PFSK-1 (cell line): ENCODE results near the gene PKN2.

Source experiments
- FOXP2 ChIP-seq: optimal IDR thresholded peaks from 2 replicates; pipeline ENCODE3; 2011; ENCODE audit warnings: borderline replicate concordance, control low read depth, inconsistent platforms; ENCODE audit not compliant: insufficient read depth; ENCODE audit errors: extremely low read length, extremely low read depth
- POLR2AphosphoS5 ChIP-seq: IDR thresholded peaks from 2 replicates; pipeline ENCODE4 v1.6.1; 2012; ENCODE audit warnings: low read depth, mild to moderate bottlenecking, control low read depth, low read length, moderate library complexity
- SIN3A ChIP-seq: IDR thresholded peaks from 2 replicates; pipeline ENCODE4 v1.6.1; 2012; ENCODE audit warnings: mild to moderate bottlenecking, low read length, moderate library complexity, borderline replicate concordance; ENCODE audit not compliant: insufficient read depth
- TAF1 ChIP-seq: IDR thresholded peaks from 2 replicates; pipeline ENCODE4 v1.6.1; 2012; ENCODE audit warnings: low read length, control low read depth, borderline replicate concordance; ENCODE audit not compliant: insufficient read depth
- TF ChIP-seq, protein P1 (sequence below), 2 experiments: IDR thresholded peaks; 2 replicates each; pipeline versions ENCODE4 v1.6.1 to v1.8.0; 2011 to 2012; ENCODE audit warnings: low read depth in 2 of 2, low read length in 2 of 2, control low read depth in 1 of 2, inconsistent platforms in 1 of 2, mild to moderate bottlenecking in 1 of 2, moderate library complexity in 1 of 2; ENCODE audit not compliant: insufficient read depth in 1 of 2

The PKN2 gene

DNA sequence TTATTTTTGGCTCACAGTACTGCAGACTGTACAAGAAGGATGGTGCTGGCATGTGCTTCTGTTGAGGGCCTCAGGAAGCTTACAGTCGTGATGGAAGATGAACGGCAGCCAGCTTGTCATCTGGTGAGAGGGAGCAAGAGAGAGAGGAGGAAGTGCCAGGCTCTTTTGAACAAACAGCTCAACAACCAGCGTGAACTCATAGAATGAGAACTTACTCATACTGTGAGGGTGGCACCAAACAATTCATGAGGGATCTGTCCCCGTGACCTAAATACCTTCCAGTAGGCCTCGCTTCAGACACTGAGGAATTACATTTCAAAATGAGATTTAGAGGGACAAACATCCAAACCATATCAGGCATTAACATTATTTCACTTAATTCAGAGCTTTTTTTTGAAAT lies 84.7 kb downstream of the PKN2 start:
- no peak for TF ChIP-seq SIN3A
- TF ChIP-seq, protein P1, sequence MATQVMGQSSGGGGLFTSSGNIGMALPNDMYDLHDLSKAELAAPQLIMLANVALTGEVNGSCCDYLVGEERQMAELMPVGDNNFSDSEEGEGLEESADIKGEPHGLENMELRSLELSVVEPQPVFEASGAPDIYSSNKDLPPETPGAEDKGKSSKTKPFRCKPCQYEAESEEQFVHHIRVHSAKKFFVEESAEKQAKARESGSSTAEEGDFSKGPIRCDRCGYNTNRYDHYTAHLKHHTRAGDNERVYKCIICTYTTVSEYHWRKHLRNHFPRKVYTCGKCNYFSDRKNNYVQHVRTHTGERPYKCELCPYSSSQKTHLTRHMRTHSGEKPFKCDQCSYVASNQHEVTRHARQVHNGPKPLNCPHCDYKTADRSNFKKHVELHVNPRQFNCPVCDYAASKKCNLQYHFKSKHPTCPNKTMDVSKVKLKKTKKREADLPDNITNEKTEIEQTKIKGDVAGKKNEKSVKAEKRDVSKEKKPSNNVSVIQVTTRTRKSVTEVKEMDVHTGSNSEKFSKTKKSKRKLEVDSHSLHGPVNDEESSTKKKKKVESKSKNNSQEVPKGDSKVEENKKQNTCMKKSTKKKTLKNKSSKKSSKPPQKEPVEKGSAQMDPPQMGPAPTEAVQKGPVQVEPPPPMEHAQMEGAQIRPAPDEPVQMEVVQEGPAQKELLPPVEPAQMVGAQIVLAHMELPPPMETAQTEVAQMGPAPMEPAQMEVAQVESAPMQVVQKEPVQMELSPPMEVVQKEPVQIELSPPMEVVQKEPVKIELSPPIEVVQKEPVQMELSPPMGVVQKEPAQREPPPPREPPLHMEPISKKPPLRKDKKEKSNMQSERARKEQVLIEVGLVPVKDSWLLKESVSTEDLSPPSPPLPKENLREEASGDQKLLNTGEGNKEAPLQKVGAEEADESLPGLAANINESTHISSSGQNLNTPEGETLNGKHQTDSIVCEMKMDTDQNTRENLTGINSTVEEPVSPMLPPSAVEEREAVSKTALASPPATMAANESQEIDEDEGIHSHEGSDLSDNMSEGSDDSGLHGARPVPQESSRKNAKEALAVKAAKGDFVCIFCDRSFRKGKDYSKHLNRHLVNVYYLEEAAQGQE (IDR thresholded peaks at IDR 0.05; ENCODE audit: insufficient read depth in 1 of 2, low read depth in 2 of 2, low read length in 2 of 2) = no peak

DNA sequence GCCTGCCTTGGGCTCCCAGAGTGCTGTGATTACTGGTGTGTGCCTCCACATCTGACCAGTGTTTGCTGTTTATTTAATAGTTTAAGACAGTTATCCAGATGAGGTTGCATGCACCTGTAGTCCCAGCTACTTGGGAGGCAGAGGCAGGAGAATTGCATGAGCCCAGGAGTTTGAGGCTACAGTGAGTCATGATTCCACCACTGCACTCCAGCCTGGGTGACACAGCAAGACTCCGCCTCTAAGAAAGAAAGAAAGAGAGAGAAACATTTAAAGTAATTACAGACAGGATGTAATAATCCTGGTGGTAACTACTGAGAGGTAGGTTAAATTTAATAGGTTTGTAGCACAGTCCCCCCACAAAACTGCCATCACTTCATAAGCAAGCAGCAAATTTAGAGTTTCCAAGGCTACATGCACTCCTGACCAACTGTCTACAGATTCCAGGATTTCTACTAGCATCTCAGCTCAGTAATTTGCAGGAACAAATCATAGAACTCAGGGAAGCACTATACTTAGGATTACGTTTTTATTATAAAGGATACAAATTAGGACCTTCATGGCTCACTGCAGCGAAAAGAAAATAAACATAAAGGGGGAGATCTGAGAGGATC lies 89.6 kb downstream of the PKN2 start:
- no peak for TF ChIP-seq POLR2AphosphoS5
- TF ChIP-seq FOXP2 = no peak
- TF ChIP-seq, protein P1 (IDR thresholded peaks at IDR 0.05; ENCODE audit: insufficient read depth in 1 of 2, low read depth in 2 of 2, low read length in 2 of 2) = no peak
- TF ChIP-seq SIN3A = no peak
- TF ChIP-seq TAF1 = no peak

DNA sequence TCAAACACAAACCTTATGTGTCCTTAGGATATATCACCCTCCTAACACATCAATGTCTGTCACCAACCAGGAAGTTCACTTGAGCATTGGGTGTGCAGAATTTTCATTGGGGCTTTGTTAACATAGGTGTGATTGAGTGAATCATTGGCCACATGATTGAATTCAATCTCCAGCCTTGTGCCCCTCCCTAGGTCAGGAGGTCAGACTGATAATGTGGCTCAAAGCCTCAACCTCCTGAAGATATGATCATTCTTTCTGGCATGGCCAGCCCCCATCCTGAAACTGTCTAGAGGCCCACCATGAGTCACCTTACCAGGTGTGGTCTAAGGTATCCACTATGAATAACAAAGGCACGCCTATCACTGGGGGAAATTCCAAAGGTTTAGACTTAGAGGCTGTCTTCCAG lies 90.1 kb downstream of the PKN2 start:
- TF ChIP-seq SIN3A (no peak), POLR2AphosphoS5 (no peak), FOXP2 (no peak), TAF1 (no peak)
- TF ChIP-seq, protein P1 (IDR thresholded peaks at IDR 0.05; ENCODE audit: insufficient read depth in 1 of 2, low read depth in 2 of 2, low read length in 2 of 2) = no peak

DNA sequence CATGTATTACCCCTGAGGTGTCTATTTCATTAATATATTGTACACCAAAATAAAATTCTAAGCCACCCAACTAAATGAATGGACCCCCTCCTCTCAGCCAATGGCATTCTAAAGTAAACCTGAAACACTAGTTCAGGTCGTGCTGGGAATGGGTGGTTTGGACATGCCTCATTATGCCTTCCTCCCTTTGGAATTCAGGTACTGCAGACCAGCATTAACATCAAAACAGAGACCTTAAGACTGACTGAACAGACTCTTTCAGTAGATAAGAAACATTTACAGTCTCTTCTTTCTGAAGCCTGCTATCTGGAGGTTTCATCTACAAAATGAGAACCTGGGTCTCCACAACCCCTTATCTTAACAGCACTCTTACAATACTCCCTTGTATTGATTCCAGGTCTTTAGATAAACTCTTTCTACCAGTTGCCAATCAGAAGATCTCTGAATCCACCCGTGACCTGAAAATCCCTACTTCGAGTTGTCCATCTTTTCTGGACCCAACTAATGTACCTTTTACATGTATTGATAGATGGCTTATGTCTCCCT lies 93.6 kb downstream of the PKN2 start:
- TF ChIP-seq, protein P1 (IDR thresholded peaks at IDR 0.05; ENCODE audit: insufficient read depth in 1 of 2, low read depth in 2 of 2, low read length in 2 of 2) = no peak
- TF ChIP-seq TAF1 = no peak
- TF ChIP-seq FOXP2 = no peak
- TF ChIP-seq POLR2AphosphoS5 = no peak
- no peak for TF ChIP-seq SIN3A

DNA sequence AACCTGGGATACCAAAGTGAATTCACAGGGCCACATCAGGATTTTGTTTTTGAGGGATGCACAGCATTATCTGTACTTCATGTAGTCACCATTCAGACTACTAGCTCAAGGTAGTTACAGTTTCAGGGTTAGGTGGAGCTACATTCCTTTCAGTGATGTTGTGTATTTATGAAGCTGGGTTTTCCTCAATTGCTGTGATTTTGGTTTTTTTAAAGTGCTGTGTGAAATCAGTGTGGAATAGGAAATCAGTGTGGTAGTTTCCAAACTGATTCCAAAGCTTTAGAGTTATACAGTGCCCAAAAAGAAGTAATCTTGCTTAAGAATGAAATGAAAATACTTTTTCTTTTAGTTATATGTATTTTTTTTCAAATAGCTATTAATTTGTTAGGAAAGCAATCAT lies 95.8 kb downstream of the PKN2 start:
- no peak for TF ChIP-seq TAF1
- TF ChIP-seq, protein P1 (IDR thresholded peaks at IDR 0.05; ENCODE audit: insufficient read depth in 1 of 2, low read depth in 2 of 2, low read length in 2 of 2) = no peak
- no peak for TF ChIP-seq SIN3A
- TF ChIP-seq POLR2AphosphoS5 = no peak
- no peak for TF ChIP-seq FOXP2
